HG02970 (cell line): Measurements from ENCODE around the gene TMED8.

Source experiments
- ATAC-seq: cut with Tn5 transposase; IDR thresholded peaks from one replicate; pipeline ENCODE4 v1.9.1; 2021; ENCODE audit warnings: mild to moderate bottlenecking, moderate library complexity, moderate number of reproducible peaks; ENCODE audit not compliant: unreplicated experiment, low FRiP score

TMED8 gene

DNA sequence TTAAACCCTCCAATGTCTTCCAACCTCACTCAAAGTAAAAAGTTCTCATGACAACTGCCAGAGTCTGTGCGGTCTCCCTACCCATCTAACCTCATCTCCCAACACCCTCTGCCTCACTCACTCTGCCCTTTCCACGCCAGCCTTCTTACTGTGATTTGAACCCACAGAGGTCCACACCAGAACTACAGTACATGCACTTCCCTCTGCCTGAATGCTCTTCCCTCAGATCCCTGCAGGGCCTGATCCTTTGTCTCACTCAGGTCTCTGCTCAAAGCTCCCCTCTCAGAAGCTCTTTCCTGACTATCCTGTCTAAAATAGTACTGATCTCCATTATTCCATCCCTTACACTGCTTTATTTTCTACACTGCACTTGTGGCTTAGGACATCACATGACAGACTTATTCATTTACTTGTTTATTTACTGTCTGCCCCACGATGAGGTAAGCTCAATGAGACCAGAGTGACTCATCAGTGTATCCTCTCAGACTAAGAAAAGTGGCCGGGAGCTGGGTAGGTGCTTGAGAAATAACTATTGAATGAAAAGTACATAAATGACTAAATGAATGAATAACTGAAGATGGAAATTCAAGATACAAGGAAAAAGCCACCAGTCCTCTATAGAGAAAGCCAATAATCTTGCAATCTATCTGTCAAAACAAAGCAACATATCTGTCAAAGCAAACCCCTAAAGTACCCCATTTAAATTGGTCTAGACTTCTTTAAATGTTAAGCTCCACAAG is 73.3 kb downstream of the TMED8 start:
- ATAC-seq, result no peak

GRCh38 chr14:77302926-77303325 is 74.0 kb downstream of the TMED8 start:
- no peak for ATAC-seq

DNA sequence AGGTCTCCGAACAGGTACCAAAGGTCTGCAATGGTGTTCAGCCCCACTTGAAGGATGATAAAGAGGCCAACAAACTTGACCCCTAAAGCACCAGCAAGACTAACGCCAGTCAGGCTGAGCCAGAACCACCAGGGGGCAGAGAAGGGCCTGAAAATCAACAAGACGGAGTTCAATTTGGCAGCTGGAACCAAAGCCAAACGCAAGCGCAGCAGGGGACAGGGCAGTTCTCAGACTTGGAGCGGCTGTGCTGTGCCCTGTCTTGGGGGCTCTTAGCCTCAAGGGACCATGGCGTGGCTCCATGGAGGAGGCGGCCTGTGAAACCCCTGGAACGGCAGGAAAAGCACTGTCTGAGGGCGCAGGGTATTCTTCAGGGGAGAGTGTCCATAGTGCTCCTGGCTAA is 75.8 kb downstream of the TMED8 start:
- ATAC-seq, result no peak

DNA sequence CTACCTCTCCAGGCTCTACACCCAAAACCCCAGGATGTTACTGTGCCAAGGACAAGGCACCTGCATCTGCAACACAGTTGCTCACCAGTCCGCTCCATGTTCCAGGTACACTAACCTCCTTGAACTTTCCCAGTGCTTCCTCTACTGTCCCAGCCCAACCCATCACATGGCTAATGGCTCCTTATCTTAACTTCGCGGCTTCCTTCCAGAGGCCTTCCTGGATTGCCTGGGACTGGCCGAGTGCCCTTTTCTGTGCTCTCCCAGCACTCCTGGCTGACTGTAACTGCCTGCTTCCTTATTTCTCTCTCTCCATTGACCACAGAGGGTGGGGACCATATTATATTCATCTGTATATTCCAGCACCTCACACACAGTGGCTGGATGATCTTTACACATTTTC is 77.1 kb downstream of the TMED8 start:
- no peak for ATAC-seq

DNA sequence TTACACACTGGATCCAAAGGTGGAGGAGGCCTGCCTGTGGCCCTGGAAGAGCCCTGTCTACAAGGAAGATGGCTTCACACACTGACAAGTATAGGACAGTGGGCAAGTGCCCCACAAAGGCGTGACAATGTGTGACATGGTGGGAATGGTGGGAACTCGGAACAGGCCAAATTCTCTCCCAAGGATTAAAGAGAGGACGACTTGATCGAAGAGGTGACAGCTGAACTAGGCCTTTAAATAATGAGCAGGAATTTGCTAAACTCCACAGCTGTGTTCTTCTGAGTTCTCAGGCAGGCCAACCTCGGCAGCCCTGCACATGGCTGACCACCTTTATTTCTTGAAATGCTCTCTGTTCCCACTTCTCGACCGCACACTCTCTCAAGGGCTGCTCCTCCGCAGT is 80.0 kb downstream of the TMED8 start:
- no peak for ATAC-seq

GRCh38 chr14:77296155-77296554 is 80.7 kb downstream of the TMED8 start:
- ATAC-seq, result no peak

- ATAC-seq, result no peak
Measured at GRCh38 chr14:77290705-77291104, 86.2 kb downstream of the TMED8 start.

GRCh38 chr14:77286576-77286975 is 90.3 kb downstream of the TMED8 start:
- no peak for ATAC-seq
